Neural cell (in vitro differentiated cells): ENCODE data around the gene CYP3A5. TPM values are rescaled to one million over a fixed set of nuclear protein-coding genes. Genes with fewer than 3 reads are reported as not detected.

Experiments
- H2AFZ ChIP-seq: fragments of 200-600, 300-800 bp; sonication (generic), shearing (Covaris generic); 2 replicates; pipeline ENCODE4 v1.6.0; 2014; ENCODE audit warnings: low read depth, mild to moderate bottlenecking, antibody characterized with exemption, low read length, moderate library complexity
- H3F3A ChIP-seq: fragments of 200-600 bp; shearing (Covaris generic); 2 replicates; pipeline ENCODE4 v1.6.1; 2016; ENCODE audit warnings: mild to moderate bottlenecking, moderate library complexity, mixed read lengths, antibody characterized with exemption, low read length; ENCODE audit not compliant: insufficient read depth, poor library complexity, severe bottlenecking
- H3K27ac ChIP-seq: fragments of 200-600, 300-800 bp; sonication (generic), shearing (Covaris generic); 2 replicates; pipeline ENCODE4 v1.5.1; 2014; ENCODE audit warnings: mild to moderate bottlenecking, low read length, moderate library complexity
- H3K27me3 ChIP-seq: fragments of 300-800, 200-600 bp; sonication (generic), shearing (Covaris generic); 2 replicates; pipeline ENCODE4 v1.6.0; 2014; ENCODE audit warnings: mild to moderate bottlenecking, low read depth, low read length, moderate library complexity; ENCODE audit not compliant: insufficient read depth
- H3K36me3 ChIP-seq: fragments of 300-800, 200-600 bp; sonication (generic), shearing (Covaris generic); 2 replicates; pipeline ENCODE4 v1.5.1; 2014; ENCODE audit warnings: mild to moderate bottlenecking, antibody characterized with exemption, low read length, moderate library complexity; ENCODE audit not compliant: insufficient read depth
- H3K4me2 ChIP-seq: fragments of 300-800, 200-600 bp; sonication (generic), shearing (Covaris generic); 2 replicates; pipeline ENCODE4 v1.6.0; 2014; ENCODE audit warnings: mild to moderate bottlenecking, low read length
- H3K4me3 ChIP-seq: fragments of 300-800, 200-600 bp; sonication (generic), shearing (Covaris generic); 2 replicates; pipeline ENCODE4 v1.5.1; 2014; ENCODE audit warnings: mild to moderate bottlenecking, low read length, moderate library complexity
- H3K79me2 ChIP-seq: fragments of 200-600 bp; shearing (Covaris generic); replicated peaks from 2 replicates; pipeline ENCODE4 v1.6.0; 2014; ENCODE audit warnings: mild to moderate bottlenecking, low read length, moderate library complexity; ENCODE audit not compliant: insufficient read depth
- H3K9ac ChIP-seq: fragments of 300-800, 200-600 bp; sonication (generic), shearing (Covaris generic); 2 replicates; pipeline ENCODE4 v1.6.1; 2016; ENCODE audit warnings: mild to moderate bottlenecking, low read length, mixed read lengths
- H3K9me2 ChIP-seq: fragments of 200-600 bp; shearing (Covaris generic); 2 replicates; pipeline ENCODE4 v1.6.1; 2016; ENCODE audit warnings: mild to moderate bottlenecking, low read length, mixed read lengths; ENCODE audit not compliant: insufficient read depth
- H3K9me3 ChIP-seq: fragments of 200-600, 300-800 bp; sonication (generic), shearing (Covaris generic); 2 replicates; pipeline ENCODE4 v1.6.1; 2016; ENCODE audit warnings: mild to moderate bottlenecking, mixed run types, low read length, moderate library complexity, mixed read lengths
- H4K20me1 ChIP-seq: fragments of 200-600 bp; shearing (Covaris generic); 2 replicates; pipeline ENCODE4 v1.6.1; 2016; ENCODE audit warnings: mild to moderate bottlenecking, mixed run types; ENCODE audit not compliant: insufficient read depth
- EP300 ChIP-seq: fragments of 450-650 bp; conservative IDR thresholded peaks from 2 replicates; pipeline ENCODE4 v1.6.1; 2014; ENCODE audit warnings: antibody characterized with exemption, mild to moderate bottlenecking, moderate library complexity; ENCODE audit not compliant: poor library complexity, severe bottlenecking
- EZH2 ChIP-seq: fragments of 200-600, 300-800 bp; shearing (Covaris generic), sonication (generic); IDR thresholded peaks from 2 replicates; pipeline ENCODE4 v1.6.1; 2014; ENCODE audit warnings: antibody characterized with exemption, low read length, borderline replicate concordance, mild to moderate bottlenecking; ENCODE audit not compliant: insufficient read depth, poor library complexity, severe bottlenecking
- MXI1 ChIP-seq: fragments of 450-650 bp; conservative IDR thresholded peaks from 2 replicates; pipeline ENCODE4 v1.6.1; 2014; ENCODE audit warnings: antibody characterized with exemption, mild to moderate bottlenecking; ENCODE audit not compliant: poor library complexity, severe bottlenecking
- POLR2AphosphoS5 ChIP-seq: IDR thresholded peaks from 2 replicates; pipeline ENCODE4 v1.6.1; 2012
- RAD21 ChIP-seq: fragments of 450-650 bp; conservative IDR thresholded peaks from 2 replicates; pipeline ENCODE4 v1.6.1; 2014; ENCODE audit warnings: antibody characterized with exemption, mild to moderate bottlenecking, moderate library complexity
- SMC3 ChIP-seq: fragments of 450-650 bp; conservative IDR thresholded peaks from 2 replicates; pipeline ENCODE4 v1.6.1; 2014; ENCODE audit warnings: antibody characterized with exemption, mild to moderate bottlenecking, moderate library complexity; ENCODE audit not compliant: poor library complexity
- TAF1 ChIP-seq: IDR thresholded peaks from 2 replicates; pipeline ENCODE4 v1.6.1; 2012; ENCODE audit warnings: low read depth
- polyA plus RNA-seq: library from polyadenylated mRNA; depleted of rRNA; stranded (reverse); fragments of >200 nt; gene quantifications from 2 replicates; pipeline ENCODE4 v1.2.3, GENCODE V29; 2014
- small RNA-seq, 3 experiments: library from RNA; depleted of rRNA; stranded (forward); fragments of <200 nt; gene quantifications; one replicate each; pipeline ENCODE3, GENCODE V24; 2012
- TF ChIP-seq, protein P1 (sequence below): fragments of 450-650 bp; IDR thresholded peaks from 2 replicates; pipeline ENCODE4 v1.5.1; 2014; ENCODE audit warnings: antibody characterized with exemption, mild to moderate bottlenecking, moderate library complexity; ENCODE audit not compliant: poor library complexity, severe bottlenecking
- TF ChIP-seq, protein P2 (sequence below): IDR thresholded peaks from 2 replicates; pipeline ENCODE4 v1.6.1; 2012; ENCODE audit warnings: borderline replicate concordance

CYP3A5 gene
- polyA plus RNA-seq, 1 donor from 2014 or later: not detected

DNA sequence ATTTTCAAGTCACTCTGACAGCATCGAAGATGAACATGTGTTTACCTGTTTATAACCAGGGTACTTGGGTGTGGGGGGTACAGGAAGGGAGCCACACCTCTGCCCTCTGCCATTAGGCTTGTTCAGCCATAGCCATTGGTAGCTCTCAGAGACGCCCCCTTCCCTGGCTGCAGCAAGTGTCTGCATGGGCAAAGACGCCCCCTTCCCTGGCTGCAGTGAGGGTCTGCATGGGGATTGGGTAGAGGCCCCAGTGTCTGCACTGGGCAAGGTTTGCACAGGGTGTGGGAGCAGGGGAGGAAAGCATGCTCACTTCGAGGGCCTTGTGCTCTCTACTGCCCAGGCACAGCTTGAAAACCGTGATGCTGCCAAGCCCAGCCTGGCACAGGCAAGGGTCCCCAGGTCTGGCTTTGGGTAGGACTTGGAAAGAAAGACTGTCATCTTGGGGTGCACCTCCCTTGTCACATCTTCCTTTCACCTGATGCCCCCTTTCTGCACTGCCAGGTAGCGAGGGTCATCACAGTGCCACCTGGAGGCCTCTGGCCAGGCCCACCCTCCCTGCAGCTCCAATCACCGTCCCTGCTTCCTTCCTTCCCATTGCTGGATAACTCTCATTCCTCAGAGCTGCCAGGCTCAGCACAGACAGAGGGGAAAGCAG is 78.0 kb downstream of the CYP3A5 start:
- Histone ChIP-seq H3K9me2 (no peaks in the 10 kb centered on the region), H3K27ac (no peak overlapping the region), H3K9me3 (no peaks in the 10 kb centered on the region), H3K79me2 (no peaks in the 10 kb centered on the region), H3K27me3 (no peaks in the 10 kb centered on the region), H2AFZ (no peak overlapping the region), H3K4me3 (no peak overlapping the region), H4K20me1 (no peaks in the 10 kb centered on the region), H3K9ac (no peak overlapping the region), H3K4me2 (no peak overlapping the region), H3F3A (no peaks in the 10 kb centered on the region), H3K36me3 (no peaks in the 10 kb centered on the region)
- TF ChIP-seq EP300 (no peak), MXI1 (no peak), TAF1 (no peak), SMC3 (no peak), POLR2AphosphoS5 (no peak), RAD21 (no peak), EZH2 (no peak)
- TF ChIP-seq, protein P1, sequence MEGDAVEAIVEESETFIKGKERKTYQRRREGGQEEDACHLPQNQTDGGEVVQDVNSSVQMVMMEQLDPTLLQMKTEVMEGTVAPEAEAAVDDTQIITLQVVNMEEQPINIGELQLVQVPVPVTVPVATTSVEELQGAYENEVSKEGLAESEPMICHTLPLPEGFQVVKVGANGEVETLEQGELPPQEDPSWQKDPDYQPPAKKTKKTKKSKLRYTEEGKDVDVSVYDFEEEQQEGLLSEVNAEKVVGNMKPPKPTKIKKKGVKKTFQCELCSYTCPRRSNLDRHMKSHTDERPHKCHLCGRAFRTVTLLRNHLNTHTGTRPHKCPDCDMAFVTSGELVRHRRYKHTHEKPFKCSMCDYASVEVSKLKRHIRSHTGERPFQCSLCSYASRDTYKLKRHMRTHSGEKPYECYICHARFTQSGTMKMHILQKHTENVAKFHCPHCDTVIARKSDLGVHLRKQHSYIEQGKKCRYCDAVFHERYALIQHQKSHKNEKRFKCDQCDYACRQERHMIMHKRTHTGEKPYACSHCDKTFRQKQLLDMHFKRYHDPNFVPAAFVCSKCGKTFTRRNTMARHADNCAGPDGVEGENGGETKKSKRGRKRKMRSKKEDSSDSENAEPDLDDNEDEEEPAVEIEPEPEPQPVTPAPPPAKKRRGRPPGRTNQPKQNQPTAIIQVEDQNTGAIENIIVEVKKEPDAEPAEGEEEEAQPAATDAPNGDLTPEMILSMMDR: no peak
- TF ChIP-seq, protein P2, sequence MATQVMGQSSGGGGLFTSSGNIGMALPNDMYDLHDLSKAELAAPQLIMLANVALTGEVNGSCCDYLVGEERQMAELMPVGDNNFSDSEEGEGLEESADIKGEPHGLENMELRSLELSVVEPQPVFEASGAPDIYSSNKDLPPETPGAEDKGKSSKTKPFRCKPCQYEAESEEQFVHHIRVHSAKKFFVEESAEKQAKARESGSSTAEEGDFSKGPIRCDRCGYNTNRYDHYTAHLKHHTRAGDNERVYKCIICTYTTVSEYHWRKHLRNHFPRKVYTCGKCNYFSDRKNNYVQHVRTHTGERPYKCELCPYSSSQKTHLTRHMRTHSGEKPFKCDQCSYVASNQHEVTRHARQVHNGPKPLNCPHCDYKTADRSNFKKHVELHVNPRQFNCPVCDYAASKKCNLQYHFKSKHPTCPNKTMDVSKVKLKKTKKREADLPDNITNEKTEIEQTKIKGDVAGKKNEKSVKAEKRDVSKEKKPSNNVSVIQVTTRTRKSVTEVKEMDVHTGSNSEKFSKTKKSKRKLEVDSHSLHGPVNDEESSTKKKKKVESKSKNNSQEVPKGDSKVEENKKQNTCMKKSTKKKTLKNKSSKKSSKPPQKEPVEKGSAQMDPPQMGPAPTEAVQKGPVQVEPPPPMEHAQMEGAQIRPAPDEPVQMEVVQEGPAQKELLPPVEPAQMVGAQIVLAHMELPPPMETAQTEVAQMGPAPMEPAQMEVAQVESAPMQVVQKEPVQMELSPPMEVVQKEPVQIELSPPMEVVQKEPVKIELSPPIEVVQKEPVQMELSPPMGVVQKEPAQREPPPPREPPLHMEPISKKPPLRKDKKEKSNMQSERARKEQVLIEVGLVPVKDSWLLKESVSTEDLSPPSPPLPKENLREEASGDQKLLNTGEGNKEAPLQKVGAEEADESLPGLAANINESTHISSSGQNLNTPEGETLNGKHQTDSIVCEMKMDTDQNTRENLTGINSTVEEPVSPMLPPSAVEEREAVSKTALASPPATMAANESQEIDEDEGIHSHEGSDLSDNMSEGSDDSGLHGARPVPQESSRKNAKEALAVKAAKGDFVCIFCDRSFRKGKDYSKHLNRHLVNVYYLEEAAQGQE: no peak

DNA sequence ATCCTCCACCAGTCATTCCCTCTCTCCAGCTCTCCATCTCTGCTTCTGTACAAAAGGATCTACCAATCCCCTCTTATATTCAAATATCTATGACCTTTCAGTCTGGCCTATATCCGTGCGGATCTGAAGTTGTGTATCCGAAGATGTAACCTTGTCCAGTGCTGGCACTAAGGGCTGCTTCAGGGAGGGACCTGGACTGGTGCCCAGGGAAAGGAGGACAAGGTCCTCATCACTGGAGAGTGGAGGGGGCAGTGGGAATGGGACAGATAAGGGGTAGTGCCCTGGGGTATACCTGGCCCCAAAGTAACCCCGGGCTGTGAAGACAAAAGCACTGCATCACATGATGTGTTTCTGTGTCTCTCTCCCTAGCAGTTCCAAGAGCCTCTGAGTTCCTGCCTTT is 80.0 kb downstream of the CYP3A5 start:
- no peak overlapping the region for H3K27ac ChIP-seq
- no peaks in the 10 kb centered on the region for H3F3A ChIP-seq
- no peaks in the 10 kb centered on the region for H3K36me3 ChIP-seq
- no peaks in the 10 kb centered on the region for H4K20me1 ChIP-seq
- H3K9me3 ChIP-seq: no peaks in the 10 kb centered on the region
- no peak overlapping the region for H3K4me2 ChIP-seq
- no peak overlapping the region for H2AFZ ChIP-seq
- no peak overlapping the region for H3K4me3 ChIP-seq
- H3K9me2 ChIP-seq: no peaks in the 10 kb centered on the region
- no peaks in the 10 kb centered on the region for H3K27me3 ChIP-seq
- no peaks in the 10 kb centered on the region for H3K79me2 ChIP-seq
- no peak overlapping the region for H3K9ac ChIP-seq
- TF ChIP-seq EZH2 (no peak), TAF1 (no peak), POLR2AphosphoS5 (no peak), SMC3 (no peak), EP300 (no peak)
- TF ChIP-seq, protein P1: no peak

Small RNA genes within 50 kb of the gene (small RNA-seq; reads per million reads assigned to genes)
- gene CYP3A51P (0 reads per million in 3 experiments), gene CYP3A7-CYP3A51P (0 reads per million in 3 experiments)

Other genes starting within 250 kb of the CYP3A5 start
- 4.0 and 5.7 TPM in 2 replicates for gene PTCD1, start 241.2 kb downstream of the CYP3A5 start, polyA plus RNA-seq
- gene CPSF4, start 241.1 kb downstream of the CYP3A5 start, polyA plus RNA-seq: 209 and 238 TPM in 2 replicates
- gene ATP5MF, start 213.8 kb downstream of the CYP3A5 start, polyA plus RNA-seq: 1,790 and 1,998 TPM in 2 replicates
- gene ZNF789, start 207.1 kb downstream of the CYP3A5 start, polyA plus RNA-seq: 49.9 and 59.8 TPM in 2 replicates
- gene ZNF394, start 179.7 kb downstream of the CYP3A5 start, polyA plus RNA-seq: 9.5 and 11.2 TPM in 2 replicates
- 18.6 and 21.8 TPM in 2 replicates for gene ZKSCAN5, start 175.3 kb downstream of the CYP3A5 start, polyA plus RNA-seq
- gene FAM200A, start 127.9 kb downstream of the CYP3A5 start, polyA plus RNA-seq: 21.7 and 24.0 TPM in 2 replicates
- gene ZNF655, start 121.4 kb downstream of the CYP3A5 start, polyA plus RNA-seq: 89.0 and 92.8 TPM in 2 replicates
- 2.9 and 3.6 TPM in 2 replicates for gene TMEM225B, start 81.7 kb downstream of the CYP3A5 start, polyA plus RNA-seq
- 12.1 and 12.2 TPM in 2 replicates for gene ZSCAN25, start 63.0 kb downstream of the CYP3A5 start, polyA plus RNA-seq
- gene CYP3A7, start 55.2 kb upstream of the CYP3A5 start, polyA plus RNA-seq: not detected in 2 replicates
- gene CYP3A4, start 104.2 kb upstream of the CYP3A5 start, polyA plus RNA-seq: not detected in 2 replicates
- 0.48 TPM in 1 of 2 replicates, not detected in the other for gene CYP3A43, start 148.0 kb upstream of the CYP3A5 start, polyA plus RNA-seq
- gene OR2AE1, start 197.0 kb upstream of the CYP3A5 start, polyA plus RNA-seq: not detected in 2 replicates
- not detected in 2 replicates for gene TRIM4, start 239.5 kb upstream of the CYP3A5 start, polyA plus RNA-seq
- not detected in 2 replicates for gene GJC3, start 249.6 kb upstream of the CYP3A5 start, polyA plus RNA-seq